Subcutaneous adipose tissue (tissue), 4 donors: ENCODE measurements around the gene RND3. TPM values are rescaled to one million over a fixed set of nuclear protein-coding genes. Genes with fewer than 3 reads are reported as not detected.

Source experiments
- CTCF ChIP-seq: fragments of 450-650 bp; IDR thresholded peaks from one replicate; pipeline ENCODE4 v1.5.1; 2016; ENCODE audit warnings: low read depth, mild to moderate bottlenecking, control low read depth, antibody characterized with exemption, moderate library complexity
- total RNA-seq, 4 donors: library from RNA; depleted of rRNA; stranded (reverse); fragments of >200 nt; gene quantifications; one replicate each; pipeline ENCODE4 v1.1.0, GENCODE V29; 2016

The RND3 gene
- total RNA-seq, 4 donors from 2014 or later: 15.3 to 141 (median 86.9) TPM

DNA sequence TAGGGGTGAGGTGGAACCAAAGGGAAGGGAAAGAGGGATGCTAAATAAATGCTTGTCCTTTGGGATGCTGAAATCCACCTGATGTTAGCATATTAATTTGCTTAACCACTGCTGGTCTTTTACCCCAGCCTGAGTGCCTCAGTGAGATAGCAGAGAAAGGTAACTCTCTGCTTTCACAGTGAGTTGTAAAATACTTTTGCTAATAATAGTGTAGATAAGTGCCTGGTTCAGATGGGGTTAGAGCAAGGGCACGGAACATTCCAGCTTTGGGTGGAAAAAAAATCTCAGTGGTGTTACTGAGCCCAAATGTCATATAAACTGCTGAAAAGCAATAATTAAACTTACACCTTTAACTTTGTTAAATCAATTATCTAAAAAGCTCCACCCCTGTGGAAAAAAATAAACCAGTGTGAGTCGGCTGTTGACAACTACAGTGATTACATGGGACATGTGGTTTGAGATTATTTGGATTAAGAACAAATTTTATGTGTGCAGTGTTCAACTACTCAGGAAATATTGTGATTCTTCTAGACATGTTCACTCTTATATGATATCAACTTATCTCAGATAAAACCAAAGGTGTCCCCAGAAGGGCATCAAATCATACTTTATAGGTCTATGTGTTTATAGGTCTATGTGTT lies 21.1 kb upstream of the RND3 start:
- TF ChIP-seq CTCF: no peak

DNA sequence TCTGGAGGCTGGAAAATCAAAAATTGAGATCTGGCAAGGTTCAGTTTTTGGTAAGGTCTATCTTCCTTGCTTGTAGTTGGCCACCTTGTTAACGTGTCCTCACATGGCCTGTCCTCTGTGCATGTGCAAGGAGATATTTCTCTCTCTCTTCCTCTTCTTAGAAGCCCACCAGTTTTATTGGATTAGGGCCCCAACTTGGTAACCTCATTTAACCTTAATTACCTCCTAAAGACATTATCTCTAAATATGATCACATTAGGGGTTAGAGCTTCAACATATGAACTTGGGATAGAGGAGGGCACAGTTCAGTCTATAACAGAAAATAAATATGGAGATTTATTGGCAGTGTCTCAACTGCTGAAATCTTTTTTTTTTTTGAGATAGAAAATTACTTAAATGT lies 19.6 kb upstream of the RND3 start:
- TF ChIP-seq CTCF: no peak

DNA sequence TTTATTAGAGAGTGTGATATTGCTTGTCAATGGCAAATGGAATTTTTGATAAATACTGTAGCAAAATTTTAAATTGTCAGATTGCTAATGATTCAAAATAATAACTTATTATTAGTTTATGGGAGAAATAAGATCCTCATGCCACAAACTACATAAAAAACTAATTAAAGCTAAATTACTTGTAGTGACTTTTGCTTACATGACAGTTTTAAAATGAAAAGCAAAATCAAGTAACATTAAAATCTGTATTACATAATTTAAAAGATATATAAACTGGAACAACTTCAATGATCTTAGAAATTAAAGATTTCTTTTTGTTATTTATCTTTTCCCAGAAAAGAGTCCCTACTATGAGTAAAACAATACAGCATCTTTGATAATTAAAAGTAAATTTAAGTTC lies 17.7 kb upstream of the RND3 start:
- no peak for TF ChIP-seq CTCF

DNA sequence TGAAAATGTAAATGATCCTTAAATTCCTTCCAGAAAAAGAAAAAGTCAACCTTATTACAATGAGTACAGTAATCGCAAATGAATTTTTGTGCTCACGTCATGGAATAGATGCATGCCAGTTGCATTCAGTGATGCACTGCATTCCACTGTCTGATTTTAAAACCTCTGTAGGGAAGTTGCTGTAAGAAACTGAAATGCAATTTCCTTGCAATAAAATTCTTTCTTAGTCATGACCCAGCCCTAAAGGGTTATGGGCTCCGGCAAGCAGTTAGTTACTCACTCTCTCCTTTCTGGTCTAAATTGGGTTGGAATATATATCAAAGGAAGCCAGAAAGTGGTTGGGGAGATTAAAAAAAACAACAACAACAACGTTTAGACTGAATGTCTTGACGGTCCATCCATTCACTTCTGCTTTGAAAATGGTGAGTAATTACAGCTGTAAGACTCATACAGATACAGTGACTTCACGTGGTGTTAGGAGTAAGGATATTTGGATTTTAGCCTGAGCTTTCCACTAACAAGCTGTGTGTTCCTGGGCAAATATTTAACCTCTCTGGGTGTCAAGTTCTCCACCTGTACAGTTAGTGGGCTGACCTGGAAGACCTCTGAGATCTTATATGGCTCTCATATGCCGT lies 8.6 kb upstream of the RND3 start:
- TF ChIP-seq CTCF: no peak

- TF ChIP-seq CTCF: no peak
Measured at GRCh38 chr2:150495001-150495400, 7.5 kb upstream of the RND3 start.

GRCh38 chr2:150494234-150494945 lies 6.9 kb upstream of the RND3 start:
- no peak for TF ChIP-seq CTCF

DNA sequence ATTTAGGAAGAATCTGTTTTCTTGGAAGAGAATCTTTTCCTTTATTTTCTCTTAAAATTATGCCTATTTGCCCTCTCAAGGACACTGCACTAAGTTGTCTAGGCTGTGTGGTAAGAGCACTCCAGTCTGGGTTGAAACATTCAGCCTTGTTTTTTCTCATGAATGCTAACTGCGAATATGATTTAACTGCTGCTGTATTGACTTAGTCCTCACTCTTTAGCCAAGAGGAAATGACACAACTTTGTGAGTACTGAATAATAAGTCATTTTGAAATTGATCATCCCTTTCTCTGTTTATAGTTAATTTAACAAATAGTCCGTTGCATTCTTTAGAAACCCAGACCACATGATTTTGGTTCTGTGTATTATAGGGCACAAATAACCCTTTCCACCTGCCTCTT lies 4.5 kb upstream of the RND3 start:
- TF ChIP-seq CTCF: no peak
